A673 (cell line): ENCODE measurements around the gene DDC. TPM values are rescaled to one million over a fixed set of nuclear protein-coding genes. Genes with fewer than 3 reads are reported as not detected.

ENCODE experiments used
- BruUV-seq: library from RNA; stranded (reverse); fragments of 400-500 nt; replicated peaks from 2 replicates; lab custom pipeline; 2021; lab: Mats Ljungman, UMichigan
- CTCF ChIA-PET: fragments of 300-600 bp; sonication (Branson Sonifier 250); formaldehyde crosslinking; loops from one replicate; lab custom pipeline; 2022; ENCODE audit warnings: antibody characterized with exemption; lab: Charles Lee
- POLR2A ChIA-PET: fragments of 300-600 bp; sonication (Branson Sonifier 250); formaldehyde crosslinking; loops from one replicate; lab custom pipeline; 2022; ENCODE audit warnings: antibody characterized with exemption; ENCODE audit not compliant: low non-redundant PET; lab: Charles Lee
- DNase-seq: peaks from one replicate; pipeline ENCODE4 v3.0.0-alpha.2; 2015; ENCODE audit warnings: low spot score
- H3K27ac ChIP-seq: fragments of 200-600 bp; sonication (generic); 2 replicates; pipeline ENCODE4 v1.5.1; 2016; ENCODE audit warnings: mixed run types, low read depth, mild to moderate bottlenecking, mixed read lengths, antibody characterized with exemption, low read length; ENCODE audit not compliant: poor library complexity, severe bottlenecking
- H3K27me3 ChIP-seq: fragments of 200-600 bp; sonication (generic); replicated peaks from 2 replicates; pipeline ENCODE4 v1.6.1; 2017; ENCODE audit warnings: mixed run types, low read depth, mild to moderate bottlenecking, mixed read lengths, antibody characterized with exemption, low read length; ENCODE audit not compliant: insufficient read depth, poor library complexity
- H3K36me3 ChIP-seq: fragments of 200-600 bp; sonication (generic); 2 replicates; pipeline ENCODE4 v1.6.1; 2016; ENCODE audit warnings: mixed run types, mild to moderate bottlenecking, mixed read lengths, antibody characterized with exemption, low read length; ENCODE audit not compliant: insufficient read depth, poor library complexity, severe bottlenecking
- H3K4me1 ChIP-seq: fragments of 200-600 bp; sonication (generic); 2 replicates; pipeline ENCODE4 v1.6.1; 2017; ENCODE audit warnings: mixed run types, mild to moderate bottlenecking, mixed read lengths, antibody characterized with exemption, low read length; ENCODE audit not compliant: insufficient read depth, poor library complexity, severe bottlenecking
- H3K4me3 ChIP-seq: fragments of 200-600 bp; sonication (generic); 2 replicates; pipeline ENCODE4 v1.5.1; 2016; ENCODE audit warnings: low read depth, mixed run types, mild to moderate bottlenecking, mixed read lengths, low read length; ENCODE audit not compliant: poor library complexity, severe bottlenecking
- H3K9me3 ChIP-seq: fragments of 200-600 bp; sonication (generic); 2 replicates; pipeline ENCODE4 v1.6.1; 2016; ENCODE audit warnings: mixed run types, low read depth, mild to moderate bottlenecking, mixed read lengths, antibody characterized with exemption, low read length; ENCODE audit not compliant: poor library complexity, severe bottlenecking
- EZH2 ChIP-seq: fragments of 200-600 bp; sonication (generic); IDR thresholded peaks from 2 replicates; pipeline ENCODE4 v1.6.1; 2017; ENCODE audit warnings: borderline replicate concordance, low read depth, mild to moderate bottlenecking, mixed read lengths, antibody characterized with exemption, low read length; ENCODE audit not compliant: poor library complexity, severe bottlenecking
- intact Hi-C: fragments of 100-400 bp; cut with micrococcal nuclease; formaldehyde crosslinking; loops from one replicate; pipeline ENCODE4 v1.10.0; 2022; ENCODE audit not compliant: unreplicated experiment
- total RNA-seq: library from RNA; stranded (reverse); gene quantifications from 2 replicates; pipeline ENCODE4 v1.2.3, GENCODE V29; 2021
- TF ChIP-seq, protein P1 (sequence below): fragments of 300-800, 200-600 bp; sonication (generic); conservative IDR thresholded peaks from 2 replicates; pipeline ENCODE4 v1.5.1; 2017; ENCODE audit warnings: low read depth, mild to moderate bottlenecking, antibody characterized with exemption, low read length, moderate library complexity, mixed read lengths

DDC gene
- total RNA-seq, 1 experiment from 2014 or later = not detected

DNA sequence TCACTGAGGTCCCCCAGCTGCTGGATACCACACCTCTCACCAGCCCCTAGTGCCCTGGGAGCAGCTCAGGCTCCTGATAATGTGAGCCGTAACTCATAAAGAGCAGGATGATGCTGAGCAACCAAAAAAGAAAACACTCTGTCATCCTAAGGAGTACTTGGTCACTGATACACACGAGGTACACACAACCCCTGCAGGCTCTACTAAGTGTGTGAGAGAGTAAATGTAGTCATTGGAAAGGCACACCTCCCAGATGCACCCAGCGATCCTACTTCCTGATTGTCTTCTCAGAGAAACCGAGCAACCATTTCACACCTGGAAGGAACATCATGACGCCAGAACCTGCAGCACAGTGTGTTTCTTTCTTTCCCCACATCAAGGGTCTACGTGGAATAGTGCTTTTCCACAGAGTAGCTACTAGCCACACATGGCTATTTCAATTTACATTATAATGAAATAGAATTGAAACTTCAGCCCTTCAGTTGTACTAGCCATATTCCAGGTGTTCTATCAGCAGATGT is 149.3 kb downstream of the DDC start:
- H3K27me3 ChIP-seq = no peaks in the 10 kb centered on the region
- CTCF ChIA-PET = interaction anchor here (0.7 to 0.8 kb wide), 2 partner anchors 211 to 323 kb away, joined by 3 to 7 read pairs; no protein-coding TSS in a partner anchor
- BruUV-seq = no TSS peak
- intact Hi-C loops = no loop called here
- no peak for DNase-seq
- POLR2A ChIA-PET = no interaction called here
- H3K4me3 ChIP-seq = no peak overlapping the region
- H3K27ac ChIP-seq = no peak overlapping the region
- TF ChIP-seq, protein P1, sequence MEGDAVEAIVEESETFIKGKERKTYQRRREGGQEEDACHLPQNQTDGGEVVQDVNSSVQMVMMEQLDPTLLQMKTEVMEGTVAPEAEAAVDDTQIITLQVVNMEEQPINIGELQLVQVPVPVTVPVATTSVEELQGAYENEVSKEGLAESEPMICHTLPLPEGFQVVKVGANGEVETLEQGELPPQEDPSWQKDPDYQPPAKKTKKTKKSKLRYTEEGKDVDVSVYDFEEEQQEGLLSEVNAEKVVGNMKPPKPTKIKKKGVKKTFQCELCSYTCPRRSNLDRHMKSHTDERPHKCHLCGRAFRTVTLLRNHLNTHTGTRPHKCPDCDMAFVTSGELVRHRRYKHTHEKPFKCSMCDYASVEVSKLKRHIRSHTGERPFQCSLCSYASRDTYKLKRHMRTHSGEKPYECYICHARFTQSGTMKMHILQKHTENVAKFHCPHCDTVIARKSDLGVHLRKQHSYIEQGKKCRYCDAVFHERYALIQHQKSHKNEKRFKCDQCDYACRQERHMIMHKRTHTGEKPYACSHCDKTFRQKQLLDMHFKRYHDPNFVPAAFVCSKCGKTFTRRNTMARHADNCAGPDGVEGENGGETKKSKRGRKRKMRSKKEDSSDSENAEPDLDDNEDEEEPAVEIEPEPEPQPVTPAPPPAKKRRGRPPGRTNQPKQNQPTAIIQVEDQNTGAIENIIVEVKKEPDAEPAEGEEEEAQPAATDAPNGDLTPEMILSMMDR = no peak
- no peaks in the 10 kb centered on the region for H3K9me3 ChIP-seq
- H3K36me3 ChIP-seq = no peaks in the 10 kb centered on the region
- no peaks in the 10 kb centered on the region for H3K4me1 ChIP-seq

DNA sequence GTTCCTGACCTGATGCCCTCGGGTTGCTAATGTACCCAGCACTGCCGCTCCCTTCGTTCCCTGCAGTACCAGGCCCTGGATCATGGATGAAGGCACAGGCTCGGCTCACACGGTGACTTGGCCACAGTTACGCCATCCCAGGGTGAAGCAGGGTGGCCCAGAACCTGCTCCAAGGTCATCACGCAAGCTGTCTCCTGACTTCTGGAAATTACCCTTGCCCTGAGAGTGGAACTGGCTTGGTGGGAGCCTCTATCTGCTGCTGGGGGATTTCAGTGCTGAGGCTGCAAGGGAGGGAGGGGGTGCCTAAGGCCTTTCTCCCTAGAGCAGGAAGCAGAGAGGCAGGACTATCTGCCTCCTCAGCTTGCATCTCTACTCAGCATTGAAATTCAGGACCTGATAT is 151.6 kb downstream of the DDC start:
- CTCF ChIA-PET = no interaction called here
- BruUV-seq = no TSS peak
- Histone ChIP-seq H3K36me3 (no peaks in the 10 kb centered on the region), H3K27me3 (no peaks in the 10 kb centered on the region), H3K4me3 (no peak overlapping the region), H3K4me1 (no peaks in the 10 kb centered on the region), H3K9me3 (no peaks in the 10 kb centered on the region), H3K27ac (no peak overlapping the region)
- intact Hi-C loops = no loop called here
- no peak for TF ChIP-seq EZH2
- TF ChIP-seq, protein P1 = no peak
- POLR2A ChIA-PET = no interaction called here
- DNase-seq = no peak

DNA sequence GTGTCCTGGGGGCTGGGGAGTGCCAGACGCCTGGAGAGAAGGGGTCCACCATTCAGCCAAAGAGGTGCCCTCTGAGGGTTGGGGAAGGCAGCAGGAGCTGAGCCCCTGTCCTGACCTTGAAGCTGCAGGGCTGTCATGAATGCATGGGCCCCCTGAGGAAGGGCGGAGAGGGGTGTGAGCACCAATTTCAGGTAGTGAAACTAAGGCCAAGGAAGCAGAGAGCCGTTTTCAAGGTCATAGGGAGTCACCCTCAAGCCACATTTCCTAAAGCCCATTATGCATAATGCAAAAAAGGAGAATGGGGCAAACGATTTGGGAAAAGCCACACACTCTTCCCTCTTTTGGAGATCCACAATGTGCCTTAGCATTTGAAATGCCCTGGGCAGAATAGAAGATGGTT is 152.2 kb downstream of the DDC start:
- Histone ChIP-seq H3K36me3 (no peaks in the 10 kb centered on the region), H3K4me1 (no peaks in the 10 kb centered on the region), H3K4me3 (no peak overlapping the region), H3K27me3 (no peaks in the 10 kb centered on the region), H3K27ac (no peak overlapping the region), H3K9me3 (no peaks in the 10 kb centered on the region)
- ChIA-PET POLR2A (no interaction called here), CTCF (no interaction called here)
- intact Hi-C loops = no loop called here
- no peak for DNase-seq
- no TSS peak for BruUV-seq
- TF ChIP-seq EZH2 = no peak
- TF ChIP-seq, protein P1 = no peak
